Naive thymus-derived CD4-positive, alpha-beta T cell (primary cell): ENCODE data around the gene CSK. TPM values are rescaled to one million over a fixed set of nuclear protein-coding genes. Genes with fewer than 3 reads are reported as not detected.
A peak's percentile ranks its signal among the peaks of the same experiment; 100 is the strongest.
"Not testable (repeated sequence)": the region's sequence is repeated elsewhere in the genome, so short reads cannot be mapped to it uniquely, and the experiment has no call there.

Experiments used
- ATAC-seq: fragments of 150-1000 bp; cut with Tn5 transposase; 2 replicates; pipeline ENCODE4 v1.10.0; 2021; ENCODE audit warnings: mild to moderate bottlenecking, moderate library complexity
- CTCF ChIA-PET: fragments of 350-600 bp; sonication (Branson Sonifier 250); formaldehyde crosslinking; loops from one replicate; lab custom pipeline; 2021; ENCODE audit warnings: antibody characterized with exemption; lab: Charles Lee
- POLR2A ChIA-PET: fragments of 350-600 bp; sonication (Branson Sonifier 250); formaldehyde crosslinking; loops from one replicate; lab custom pipeline; 2021; ENCODE audit warnings: antibody characterized with exemption, inconsistent platforms; lab: Charles Lee
- DNase-seq, 9 donors: peaks; one replicate each; pipeline versions ENCODE4 v3.0.0 to v3.0.0-alpha.2; 2020 to 2022; ENCODE audit warnings: mixed read lengths in 1 of 9
- H3K27ac ChIP-seq: one replicate; pipeline ENCODE4 v1.7.0; 2013; ENCODE audit warnings: mild to moderate bottlenecking, low read depth, low read length, moderate library complexity
- H3K27me3 ChIP-seq, 2 donors: one replicate each; pipeline ENCODE4 v1.7.0; 2013; ENCODE audit warnings: low read length in 2 of 2, mild to moderate bottlenecking in 2 of 2, moderate library complexity in 2 of 2; ENCODE audit not compliant: control insufficient read depth in 2 of 2, insufficient read depth in 2 of 2
- H3K36me3 ChIP-seq, 3 experiments: 1 replicate in 2 of 3; 2 replicates in 1 of 3; pipeline ENCODE4 v1.7.0; 2013; ENCODE audit warnings: low read length in 3 of 3, mild to moderate bottlenecking in 3 of 3, moderate library complexity in 1 of 3; ENCODE audit not compliant: insufficient read depth in 3 of 3, control insufficient read depth in 2 of 3
- H3K4me1 ChIP-seq, 2 donors: one replicate each; pipeline ENCODE4 v1.7.0; 2013; ENCODE audit warnings: low read length in 2 of 2, mild to moderate bottlenecking in 2 of 2, moderate library complexity in 1 of 2; ENCODE audit not compliant: control insufficient read depth in 2 of 2, insufficient read depth in 2 of 2
- H3K4me3 ChIP-seq: 2 replicates; pipeline ENCODE4 v1.7.0; 2013; ENCODE audit warnings: mild to moderate bottlenecking, low read length
- H3K9me3 ChIP-seq, 3 experiments: 1 replicate in 2 of 3; 2 replicates in 1 of 3; pipeline ENCODE4 v1.7.0; 2013; ENCODE audit warnings: low read length in 3 of 3; ENCODE audit not compliant: control insufficient read depth in 2 of 3
- H3K27ac Mint-ChIP-seq, 9 donors: one replicate each; pipeline ENCODE4 v1.8.0; 2020 to 2022; ENCODE audit warnings: mixed read lengths in 9 of 9, mild to moderate bottlenecking in 8 of 9, moderate library complexity in 5 of 9, inconsistent platforms in 2 of 9
- H3K27me3 Mint-ChIP-seq, 5 donors: one replicate each; pipeline ENCODE4 v1.8.0; 2021 to 2022; ENCODE audit warnings: mixed read lengths in 5 of 5, mild to moderate bottlenecking in 1 of 5
- H3K36me3 Mint-ChIP-seq, 5 donors: one replicate each; pipeline ENCODE4 v1.8.0; 2020 to 2022; ENCODE audit warnings: mixed read lengths in 5 of 5, mild to moderate bottlenecking in 3 of 5, inconsistent platforms in 1 of 5
- H3K4me1 Mint-ChIP-seq, 7 donors: one replicate each; pipeline ENCODE4 v1.8.0; 2020 to 2022; ENCODE audit warnings: mixed read lengths in 7 of 7, mild to moderate bottlenecking in 3 of 7, inconsistent platforms in 1 of 7
- H3K4me3 Mint-ChIP-seq, 10 donors: one replicate each; pipeline ENCODE4 v1.8.0; 2020 to 2022; ENCODE audit warnings: mild to moderate bottlenecking in 10 of 10, mixed read lengths in 10 of 10, moderate library complexity in 6 of 10, inconsistent platforms in 2 of 10
- H3K9me3 Mint-ChIP-seq, 11 donors: one replicate each; pipeline ENCODE4 v1.8.0; 2020 to 2022; ENCODE audit warnings: mixed read lengths in 11 of 11, mild to moderate bottlenecking in 4 of 11, inconsistent platforms in 1 of 11, moderate library complexity in 1 of 11
- intact Hi-C, 2 donors: fragments of 100-400 bp; cut with micrococcal nuclease; formaldehyde crosslinking; loops; one replicate each; pipeline ENCODE4 v1.15.1; 2023
- polyA plus RNA-seq, 2 donors: library from polyadenylated mRNA; unstranded; fragments of 300-500 nt; fragmentation: Illumina TruSeq; gene quantifications; one replicate each; pipeline ENCODE4 v1.2.3, GENCODE V29; 2021
- total RNA-seq, 6 experiments: library from RNA in 5 of 6; stranded (reverse) in 5 of 6; gene quantifications; 1 replicate in 5 of 6; 2 replicates in 1 of 6; pipeline ENCODE4 v1.2.3 and lab custom pipeline; 2021 to 2026

Gene CSK
- total and polyA plus RNA-seq, 7 experiments from 2014 or later, result 67.7 to 421 (median 214) TPM

GRCh38 chr15:74784426-74785193 lies 2.7 kb downstream of the CSK start:
- Mint-ChIP-seq H3K27me3 (no peaks in the 10 kb centered on the region), H3K4me1 (peaks cover 51 to 72% (median 66%) of the 10 kb centered on the region in 7 donors), H3K36me3 (peaks cover 0 to 64% (median 4%) of the 10 kb centered on the region in 5 donors), H3K9me3 (peaks cover 0 to 2% (median 0%) of the 10 kb centered on the region in 11 donors), H3K27ac (peak overlapping the region; percentile 95 to 99 (median 98)), H3K4me3 (peak overlapping the region; percentile 87 to 97 (median 93))
- H3K4me3 ChIP-seq, result peak overlapping the region; percentile 85
- CTCF ChIA-PET, result interaction anchor here (0.5 to 18.2 kb wide), 3 partner anchors 14 to 133 kb away, joined by 3 to 1110 read pairs (median 101); no protein-coding TSS in a partner anchor
- peaks cover 0 to 9% (median 0%) of the 10 kb centered on the region in 3 experiments for H3K36me3 ChIP-seq
- no peaks in the 10 kb centered on the region for H3K9me3 ChIP-seq
- H3K27ac ChIP-seq, result peak overlapping the region; percentile 92
- ATAC-seq, result no peak
- no peaks in the 10 kb centered on the region for H3K27me3 ChIP-seq
- peaks cover 50 to 61% of the 10 kb centered on the region in 2 donors for H3K4me1 ChIP-seq
- DNase-seq, result peak in 1 of 9 donors; percentile 31
- POLR2A ChIA-PET, result interaction anchor here (0.8 to 28.9 kb wide), 6 partner anchors 5 to 173 kb away, joined by 3 to 1077 read pairs (median 6); partner anchors contain the start of genes CLK3, CSK, RPP25 and ULK3
- intact Hi-C loops, result loop anchor here (2.0 to 10.0 kb wide), 12 partner anchors 88 to 860 kb away; partner anchors contain the start of genes ARID3B (in 2 of the 2), C15orf39 (in 2 of the 2), MPI (in 2 of the 2) and CLK3 (in 1 of the 2)

- Histone ChIP-seq H3K27me3 (no peaks in the 10 kb centered on the region), H3K27ac (peak overlapping the region; percentile 92), H3K9me3 (no peaks in the 10 kb centered on the region), H3K4me3 (peak overlapping the region; percentile 85), H3K36me3 (peaks cover 0 to 9% (median 0%) of the 10 kb centered on the region in 3 experiments), H3K4me1 (peaks cover 50 to 61% of the 10 kb centered on the region in 2 donors)
- H3K4me3 Mint-ChIP-seq, result peak overlapping the region; percentile 87 to 97 (median 93)
- ATAC-seq (no peak), DNase-seq (peak in 4 of 9 donors; percentile 38 to 54 (median 46))
- intact Hi-C loops, result loop anchor here (2.0 to 10.0 kb wide), 11 partner anchors 87 to 859 kb away; partner anchors contain the start of genes C15orf39 (in 2 of the 2), MPI (in 2 of the 2), ARID3B (in 1 of the 2) and CLK3 (in 1 of the 2)
- peaks cover 0 to 67% (median 4%) of the 10 kb centered on the region in 5 donors for H3K36me3 Mint-ChIP-seq
- peak overlapping the region; percentile 95 to 99 (median 98) for H3K27ac Mint-ChIP-seq
- peaks cover 48 to 71% (median 65%) of the 10 kb centered on the region in 7 donors for H3K4me1 Mint-ChIP-seq
- H3K9me3 Mint-ChIP-seq, result peaks cover 0 to 2% (median 0%) of the 10 kb centered on the region in 11 donors
- POLR2A ChIA-PET, result interaction anchor here (1.2 to 28.9 kb wide), 4 partner anchors 6 to 172 kb away, joined by 3 to 1077 read pairs (median 540); partner anchors contain the start of genes CSK and RPP25
- no peaks in the 10 kb centered on the region for H3K27me3 Mint-ChIP-seq
- CTCF ChIA-PET, result interaction anchor here (0.7 to 26.1 kb wide), 5 partner anchors 9 to 113 kb away, joined by 3 to 1110 read pairs (median 101); partner anchors contain the start of gene CSK
Measured at GRCh38 chr15:74785194-74786032, 3.5 kb downstream of the CSK start.

GRCh38 chr15:74786081-74786480 lies 4.2 kb downstream of the CSK start:
- POLR2A ChIA-PET, result interaction anchor here (2.6 to 28.9 kb wide), 3 partner anchors 6 to 172 kb away, joined by 19 to 1077 read pairs (median 1077); partner anchors contain the start of genes CLK3 and CSK
- H3K9me3 Mint-ChIP-seq, H3K36me3 ChIP-seq, H3K27me3 Mint-ChIP-seq, H3K27me3 ChIP-seq, DNase-seq, H3K9me3 ChIP-seq, ATAC-seq: not testable (repeated sequence)
- Mint-ChIP-seq H3K4me1 (peaks cover 48 to 71% (median 66%) of the 10 kb centered on the region in 7 donors), H3K36me3 (peaks cover 0 to 66% (median 4%) of the 10 kb centered on the region in 5 donors), H3K4me3 (peak overlapping the region; percentile 87 to 97 (median 93)), H3K27ac (peak overlapping the region; percentile 95 to 99 (median 98))
- H3K27ac ChIP-seq, result peak overlapping the region; percentile 92
- H3K4me3 ChIP-seq, result peak overlapping the region; percentile 85
- intact Hi-C loops, result loop anchor here (5.0 to 10.0 kb wide), 10 partner anchors 86 to 859 kb away; partner anchors contain the start of genes C15orf39 (in 2 of the 2), MPI (in 2 of the 2), ARID3B (in 1 of the 2) and CLK3 (in 1 of the 2)
- H3K4me1 ChIP-seq, result peaks cover 52 to 62% of the 10 kb centered on the region in 2 donors
- CTCF ChIA-PET, result interaction anchor here (0.7 to 26.1 kb wide), 4 partner anchors 9 to 113 kb away, joined by 3 to 1110 read pairs (median 25); partner anchors contain the start of gene CSK

GRCh38 chr15:74786551-74787165 lies 4.8 kb downstream of the CSK start:
- CTCF ChIA-PET, result interaction anchor here (0.7 to 26.1 kb wide), 11 partner anchors 9 to 418 kb away, joined by 3 to 1110 read pairs (median 4); partner anchors contain the start of genes CSK and ULK3
- Histone ChIP-seq H3K27ac (peak overlapping the region; percentile 92), H3K27me3 (no peaks in the 10 kb centered on the region), H3K4me1 (peaks cover 58 to 64% of the 10 kb centered on the region in 2 donors), H3K4me3 (peak overlapping the region; percentile 85), H3K36me3 (peaks cover 0 to 9% (median 0%) of the 10 kb centered on the region in 3 experiments), H3K9me3 (no peaks in the 10 kb centered on the region)
- no peak for DNase-seq
- POLR2A ChIA-PET, result interaction anchor here (0.8 to 28.9 kb wide), 5 partner anchors 7 to 172 kb away, joined by 3 to 1077 read pairs (median 19); partner anchors contain the start of genes CLK3, CSK, FAM219B and ULK3
- H3K36me3 Mint-ChIP-seq, result peaks cover 0 to 69% (median 4%) of the 10 kb centered on the region in 5 donors
- H3K4me1 Mint-ChIP-seq, result peaks cover 49 to 71% (median 67%) of the 10 kb centered on the region in 7 donors
- peaks cover 0 to 2% (median 0%) of the 10 kb centered on the region in 11 donors for H3K9me3 Mint-ChIP-seq
- H3K4me3 Mint-ChIP-seq, result peak overlapping the region; percentile 87 to 97 (median 93)
- no peak for ATAC-seq
- no peaks in the 10 kb centered on the region for H3K27me3 Mint-ChIP-seq
- peak overlapping the region; percentile 95 to 99 (median 98) for H3K27ac Mint-ChIP-seq
- intact Hi-C loops, result loop anchor here (1.0 to 10.0 kb wide), 13 partner anchors 9 to 858 kb away; partner anchors contain the start of genes C15orf39 (in 2 of the 2), MPI (in 2 of the 2), ARID3B (in 1 of the 2) and CLK3 (in 1 of the 2)
